Thyroid gland (tissue), 4 donors: ENCODE measurements around the gene SEL1L2. TPM values are rescaled to one million over a fixed set of nuclear protein-coding genes. Genes with fewer than 3 reads are reported as not detected.

Experiments
- DNase-seq, 2 donors: peaks; one replicate each; pipeline ENCODE4 v3.0.0-alpha.2; 2019
- H3K27ac ChIP-seq, 3 donors: fragments of 200-600 bp; sonication (generic); 1 replicate in 2 of 3; 2 replicates in 1 of 3; pipeline ENCODE4 v1.5.1; 2016 to 2019; ENCODE audit warnings: mild to moderate bottlenecking in 1 of 3, moderate library complexity in 1 of 3
- H3K27me3 ChIP-seq: fragments of 200-600 bp; sonication (generic); one replicate; pipeline ENCODE4 v1.5.1; 2019
- H3K36me3 ChIP-seq, 2 donors: fragments of 200-600 bp; sonication (generic); one replicate each; pipeline ENCODE4 v1.5.1; 2016 to 2019
- H3K4me1 ChIP-seq, 2 donors: fragments of 200-600 bp; sonication (generic); one replicate each; pipeline ENCODE4 v1.5.1; 2017 to 2019
- H3K4me3 ChIP-seq, 3 donors: fragments of 200-600 bp; sonication (generic); replicated peaks in 1 of 3; 1 replicate in 2 of 3; 2 replicates in 1 of 3; pipeline ENCODE4 v1.5.1; 2016; ENCODE audit warnings: mild to moderate bottlenecking in 1 of 3
- H3K9me3 ChIP-seq: fragments of 200-600 bp; sonication (generic); one replicate; pipeline ENCODE4 v1.5.1; 2017
- CTCF ChIP-seq, 6 experiments: fragments of 200-600 bp in 3 of 6; fragments of 450-650 bp in 3 of 6; sonication (generic) in 3 of 6; IDR thresholded peaks; one replicate each; pipeline ENCODE4 v1.5.1; 2016 to 2019; ENCODE audit warnings: antibody characterized with exemption in 6 of 6, mild to moderate bottlenecking in 2 of 6, inconsistent platforms in 1 of 6, moderate library complexity in 1 of 6
- POLR2A ChIP-seq, 2 donors: fragments of 450-650 bp; IDR thresholded peaks; one replicate each; pipeline ENCODE4 v1.6.1; 2017; ENCODE audit warnings: antibody characterized with exemption in 2 of 2, mild to moderate bottlenecking in 2 of 2, moderate library complexity in 1 of 2
- whole genome bisulfite sequencing, 2 donors: methylation state at CpG; one replicate each; pipeline ENCODE4 v1.1.5; 2017; 5-methylcytosine and 5-hydroxymethylcytosine counted together
- intact Hi-C: fragments of 100-400 bp; cut with DNase I; formaldehyde crosslinking; loops from one replicate; pipeline ENCODE4 v1.15.1; 2023
- total RNA-seq, 4 donors: library from RNA; depleted of rRNA; stranded (reverse); fragments of >200 nt; gene quantifications; one replicate each; pipeline ENCODE4 v1.2.3, GENCODE V29; 2016

Gene SEL1L2
- total RNA-seq, 4 donors from 2014 or later: not detected

GRCh38 chr20:13813910-13814309 lies 176.5 kb downstream of the SEL1L2 start:
- no peak for DNase-seq
- intact Hi-C loops: no loop called here
- Histone ChIP-seq H3K27me3 (no peaks in the 10 kb centered on the region), H3K36me3 (peaks cover 42 to 51% of the 10 kb centered on the region in 2 donors), H3K4me3 (no peak overlapping the region), H3K4me1 (no peaks in the 10 kb centered on the region), H3K27ac (no peak overlapping the region), H3K9me3 (no peaks in the 10 kb centered on the region)
- 89 to 90% methylated on average over 3 of the region's 3 CpGs for WGBS, 2 donors
- no peak for TF ChIP-seq POLR2A (IDR thresholded peaks at IDR 0.05)
- no peak for TF ChIP-seq CTCF (IDR thresholded peaks at IDR 0.05)

- Histone ChIP-seq H3K27me3 (no peaks in the 10 kb centered on the region), H3K4me1 (no peaks in the 10 kb centered on the region), H3K27ac (no peak overlapping the region), H3K9me3 (no peaks in the 10 kb centered on the region), H3K36me3 (peaks cover 47 to 53% of the 10 kb centered on the region in 2 donors), H3K4me3 (no peak overlapping the region)
- no peak for DNase-seq
- no peak for TF ChIP-seq POLR2A (IDR thresholded peaks at IDR 0.05)
- no peak for TF ChIP-seq CTCF (IDR thresholded peaks at IDR 0.05)
- intact Hi-C loops: no loop called here
Measured at GRCh38 chr20:13810446-13810845, 180.0 kb downstream of the SEL1L2 start.

GRCh38 chr20:13809855-13810254 lies 180.6 kb downstream of the SEL1L2 start:
- TF ChIP-seq CTCF (IDR thresholded peaks at IDR 0.05) (no peak), POLR2A (IDR thresholded peaks at IDR 0.05) (no peak)
- DNase-seq: no peak
- no peak overlapping the region for H3K4me3 ChIP-seq

GRCh38 chr20:13809373-13809772 lies 181.0 kb downstream of the SEL1L2 start:
- Histone ChIP-seq H3K4me3 (no peak overlapping the region), H3K27ac (no peak overlapping the region), H3K27me3 (no peaks in the 10 kb centered on the region), H3K36me3 (peaks cover 43 to 52% of the 10 kb centered on the region in 2 donors), H3K9me3 (no peaks in the 10 kb centered on the region), H3K4me1 (no peaks in the 10 kb centered on the region)
- WGBS, 2 donors: 95 to 98% methylated on average over 2 of the region's 2 CpGs
- TF ChIP-seq CTCF (IDR thresholded peaks at IDR 0.05): no peak
- TF ChIP-seq POLR2A (IDR thresholded peaks at IDR 0.05): no peak
- intact Hi-C loops: no loop called here
- no peak for DNase-seq

More at GRCh38 chr20:13809855-13810254, 180.6 kb downstream of the SEL1L2 start:
- WGBS, 2 donors: 55 to 58% methylated on average over 3 of the region's 3 CpGs
- intact Hi-C loops: no loop called here
- H3K36me3 ChIP-seq: peaks cover 47 to 52% of the 10 kb centered on the region in 2 donors
- no peak overlapping the region for H3K27ac ChIP-seq
- H3K9me3 ChIP-seq: no peaks in the 10 kb centered on the region
- H3K4me1 ChIP-seq: no peaks in the 10 kb centered on the region
- no peaks in the 10 kb centered on the region for H3K27me3 ChIP-seq

GRCh38 chr20:13800728-13801134 lies 189.7 kb downstream of the SEL1L2 start:
- no peak for TF ChIP-seq CTCF (IDR thresholded peaks at IDR 0.05)
- TF ChIP-seq POLR2A (IDR thresholded peaks at IDR 0.05): no peak
- Histone ChIP-seq H3K36me3 (peaks cover 28 to 32% of the 10 kb centered on the region in 2 donors), H3K27me3 (no peaks in the 10 kb centered on the region), H3K27ac (peak overlapping the region in 2 of 3 donors; percentile 1 to 39), H3K9me3 (no peaks in the 10 kb centered on the region), H3K4me1 (peaks cover 0 to 10% of the 10 kb centered on the region in 2 donors), H3K4me3 (no peak overlapping the region)
- DNase-seq: peak; percentile 94 to 99
- intact Hi-C loops: no loop called here
- 13 to 18% methylated on average over 7 of the region's 7 CpGs for WGBS, 2 donors
